ENCODE results near the gene KAZN.

Gene KAZN

GRCh38 chr1:14590411-14591180 is 7.9 kb upstream of the KAZN start:
- no peak for DNase-seq

GRCh38 chr1:14591600-14591999 is 6.9 kb upstream of the KAZN start:
- no peak for DNase-seq

- DNase-seq: no peak
These were observed 6.4 kb upstream of the KAZN start for GRCh38 chr1:14592004-14592631.

- no peak for DNase-seq
These were observed 5.2 kb upstream of the KAZN start for GRCh38 chr1:14593302-14593701.

- DNase-seq: no peak
These were observed 4.4 kb upstream of the KAZN start for GRCh38 chr1:14594045-14594444.

GRCh38 chr1:14596591-14596990 is 1.9 kb upstream of the KAZN start:
- DNase-seq: no peak

- no peak for DNase-seq
These were observed 1.0 kb upstream of the KAZN start for GRCh38 chr1:14597343-14598006.

- DNase-seq: no peak
These were observed 433 bp upstream of the KAZN start for GRCh38 chr1:14598007-14598497.

- DNase-seq: no peak
These were observed 802 bp downstream of the KAZN start for GRCh38 chr1:14599183-14599791.

- no peak for DNase-seq
These were observed 1.3 kb downstream of the KAZN start for GRCh38 chr1:14599800-14600199.

- no peak for DNase-seq
These were observed 2.1 kb downstream of the KAZN start for GRCh38 chr1:14600405-14601112.

- no peak for DNase-seq
These were observed 3.7 kb downstream of the KAZN start for GRCh38 chr1:14602136-14602535.

GRCh38 chr1:14603645-14604044 is 5.2 kb downstream of the KAZN start:
- DNase-seq: no peak

GRCh38 chr1:14604414-14604813 is 5.9 kb downstream of the KAZN start:
- DNase-seq: no peak

- DNase-seq: no peak
These were observed 7.5 kb downstream of the KAZN start for GRCh38 chr1:14605945-14606344.

- DNase-seq: no peak
These were observed 8.1 kb downstream of the KAZN start for GRCh38 chr1:14606632-14607031.

- DNase-seq: no peak
These were observed 8.8 kb downstream of the KAZN start for GRCh38 chr1:14607295-14607694.

- no peak for DNase-seq
These were observed 9.8 kb downstream of the KAZN start for GRCh38 chr1:14608308-14608707.

GRCh38 chr1:14610761-14611160 is 12.3 kb downstream of the KAZN start:
- no peak for DNase-seq

GRCh38 chr1:14611792-14612191 is 13.3 kb downstream of the KAZN start:
- DNase-seq: no peak

- no peak for DNase-seq
These were observed 13.8 kb downstream of the KAZN start for GRCh38 chr1:14612256-14612655.

GRCh38 chr1:14613926-14614325 is 15.4 kb downstream of the KAZN start:
- DNase-seq: no peak

GRCh38 chr1:14614341-14614740 is 15.9 kb downstream of the KAZN start:
- no peak for DNase-seq
